GM21423 (cell line): ENCODE measurements around the gene UTP4.
"Not testable (repeated sequence)": the region's sequence is repeated elsewhere in the genome, so short reads cannot be mapped to it uniquely, and the experiment has no call there.

ENCODE experiments used
- ATAC-seq: cut with Tn5 transposase; IDR thresholded peaks from one replicate; pipeline ENCODE4 v1.9.1; 2021; ENCODE audit warnings: mild to moderate bottlenecking, moderate library complexity; ENCODE audit not compliant: unreplicated experiment

Gene UTP4

DNA sequence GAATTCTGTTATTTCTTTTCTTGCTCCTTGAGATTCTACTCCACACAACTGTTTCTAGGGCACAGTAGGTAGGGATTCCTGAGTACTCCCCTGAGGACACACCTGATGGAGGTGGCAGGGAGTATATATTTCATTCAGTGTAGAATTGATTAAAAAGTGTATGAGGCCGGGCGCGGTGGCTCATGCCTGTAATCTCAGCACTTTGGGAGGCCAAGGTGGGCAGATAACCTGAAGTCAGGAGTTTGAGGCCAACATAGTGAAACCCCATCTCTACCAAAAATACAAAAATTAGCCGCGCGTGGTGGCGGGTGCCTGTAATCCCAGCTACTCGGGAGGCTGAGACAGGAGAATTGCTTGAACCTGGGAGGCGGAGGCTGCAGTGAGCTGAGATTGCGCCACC is 5.6 kb upstream of the UTP4 start:
- ATAC-seq: not testable (repeated sequence)

DNA sequence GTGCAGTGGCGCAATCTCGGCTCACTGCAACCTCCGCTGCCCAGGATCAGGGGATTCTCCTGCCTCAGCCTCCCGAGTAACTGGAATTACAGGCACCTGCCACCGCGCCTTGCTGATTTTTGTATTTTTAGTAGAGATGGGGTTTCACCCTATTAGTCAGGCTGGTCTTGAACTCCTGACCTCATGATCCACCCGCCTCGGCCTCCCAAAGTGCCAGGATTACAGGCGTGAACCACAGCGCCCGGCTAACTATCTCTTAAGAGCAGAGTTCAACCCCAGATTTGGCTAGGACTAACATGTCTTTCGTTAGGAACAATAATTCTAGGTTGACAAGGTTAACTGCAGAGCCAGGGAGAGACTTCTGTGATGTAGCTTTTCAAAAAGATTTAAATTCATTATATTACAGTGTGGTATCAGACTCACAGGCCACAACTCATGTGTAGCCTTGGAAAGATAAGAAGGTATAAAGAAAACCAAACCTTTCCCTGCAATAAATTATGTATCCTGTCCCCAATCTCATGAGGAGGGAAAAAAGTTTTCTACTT is 4.4 kb upstream of the UTP4 start:
- no peak for ATAC-seq

DNA sequence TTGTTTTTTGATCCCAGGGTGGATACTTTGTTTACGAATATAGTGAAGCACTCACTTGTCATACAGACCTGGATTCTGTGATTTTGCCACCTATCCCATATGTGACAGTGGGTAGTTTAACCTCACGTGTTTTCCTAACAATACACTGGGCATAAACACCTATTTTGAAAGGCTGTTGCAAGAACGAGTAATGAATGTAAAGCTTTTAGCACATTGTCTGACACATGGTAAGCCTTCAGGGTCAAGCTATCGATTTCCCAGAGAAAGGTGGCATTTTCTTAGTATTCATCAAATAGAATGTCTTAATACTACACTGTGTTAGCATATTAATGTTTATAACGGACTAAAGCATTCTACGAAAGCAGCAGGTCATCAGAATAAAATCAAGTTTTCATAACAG is 2.0 kb upstream of the UTP4 start:
- no peak for ATAC-seq

DNA sequence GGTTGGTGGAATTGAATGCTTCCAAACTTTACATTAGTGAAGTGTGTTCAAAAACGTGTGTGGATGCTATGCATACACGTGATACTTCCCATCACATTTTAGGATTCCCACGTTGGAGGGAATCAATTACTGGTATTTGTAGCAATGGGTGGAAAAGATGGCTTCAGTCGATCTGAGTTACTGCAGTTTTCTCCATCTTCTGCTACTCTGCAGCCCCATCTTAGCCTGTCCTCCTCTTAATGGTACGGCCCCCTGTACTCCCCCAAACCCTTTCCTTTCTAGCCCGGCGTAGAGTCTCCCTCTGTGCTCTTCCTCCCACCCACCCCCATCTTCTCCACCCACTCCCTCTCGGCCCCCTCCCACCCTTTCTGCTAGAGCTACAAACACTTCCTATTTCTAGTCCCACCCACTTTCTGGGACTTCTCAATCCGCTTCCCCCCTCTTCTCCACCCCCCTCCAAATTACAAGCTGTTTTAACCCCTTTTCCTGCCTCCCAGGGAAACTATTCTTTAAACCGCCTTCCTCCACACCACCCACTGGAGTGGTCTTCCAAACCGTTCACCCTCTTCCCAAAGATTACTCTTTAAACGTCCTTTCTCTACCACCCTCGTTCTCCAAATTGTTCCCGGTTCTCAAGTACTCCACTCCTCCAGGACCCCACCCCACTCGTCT is 1.1 kb upstream of the UTP4 start:
- no peak for ATAC-seq

DNA sequence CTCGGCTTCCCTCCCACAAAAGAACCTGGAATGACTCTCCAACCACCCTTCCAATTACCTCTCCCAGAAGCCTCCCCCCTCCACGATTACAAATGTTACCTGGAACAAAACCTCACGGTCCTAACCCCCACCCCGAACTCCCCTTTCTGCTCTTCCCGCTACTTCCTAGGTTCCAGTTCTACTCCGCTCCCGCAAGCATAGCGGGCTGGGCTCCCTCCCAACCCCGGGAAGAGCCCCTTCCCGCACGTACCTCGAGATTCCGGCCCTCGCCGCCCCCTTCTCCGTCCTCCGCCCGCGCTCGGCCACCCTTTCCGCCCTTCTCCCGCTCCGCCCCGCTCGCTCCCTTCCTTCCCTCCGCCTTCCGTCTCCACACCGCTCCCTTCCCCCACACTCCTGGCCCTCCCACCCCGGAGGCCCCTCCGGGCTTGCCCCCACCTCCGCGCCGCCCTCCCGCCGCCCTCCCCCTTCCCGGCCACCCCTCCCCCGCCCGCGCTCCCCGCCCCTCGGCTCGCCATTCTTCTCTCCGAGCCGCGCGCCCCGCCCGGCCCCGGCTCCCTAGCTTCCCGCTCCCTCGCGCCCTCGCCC is 518 bp upstream of the UTP4 start:
- ATAC-seq: peak; percentile 52

DNA sequence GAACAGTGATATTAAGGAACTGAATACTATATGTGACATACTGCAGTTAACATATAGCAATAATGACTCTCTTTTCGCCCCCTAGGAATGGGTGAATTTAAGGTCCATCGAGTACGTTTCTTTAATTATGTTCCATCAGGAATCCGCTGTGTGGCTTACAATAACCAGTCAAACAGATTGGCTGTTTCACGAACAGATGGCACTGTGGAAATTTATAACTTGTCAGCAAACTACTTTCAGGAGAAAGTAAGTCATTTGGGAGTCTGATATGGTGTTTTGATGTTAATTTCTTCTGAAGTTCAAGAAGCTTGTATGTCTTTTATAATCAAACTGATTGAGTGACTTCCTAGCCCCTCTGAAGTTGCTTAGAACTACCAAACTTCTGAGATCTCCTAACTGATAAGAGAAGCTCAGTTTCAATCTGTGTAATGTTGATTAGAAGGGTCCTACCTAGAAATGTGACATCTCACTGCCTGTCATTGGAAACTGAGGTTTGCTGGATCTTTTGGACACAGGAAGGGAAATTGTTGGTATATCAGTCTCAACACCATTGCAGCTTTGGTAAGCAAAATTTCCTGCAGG is 1.0 kb downstream of the UTP4 start:
- no peak for ATAC-seq

DNA sequence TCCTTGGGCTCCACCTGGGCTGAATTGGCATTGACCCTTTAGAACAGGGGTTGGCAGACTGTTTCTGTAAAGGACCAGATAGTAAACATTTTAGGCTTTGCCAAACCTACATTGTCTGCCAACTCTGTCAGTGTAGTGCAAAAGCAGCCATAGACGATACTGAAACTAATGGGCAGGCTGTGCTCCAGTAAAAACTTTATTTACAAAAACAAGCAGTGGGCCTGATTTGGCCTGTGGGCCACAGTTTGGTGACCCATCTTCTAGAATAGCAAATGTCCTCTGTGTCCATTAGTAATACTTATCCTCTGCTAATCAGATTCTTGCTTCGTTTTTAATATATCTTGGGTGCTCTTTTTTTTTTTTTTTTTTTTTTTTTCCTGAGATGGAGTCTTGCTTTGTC is 6.2 kb downstream of the UTP4 start:
- ATAC-seq: no peak

DNA sequence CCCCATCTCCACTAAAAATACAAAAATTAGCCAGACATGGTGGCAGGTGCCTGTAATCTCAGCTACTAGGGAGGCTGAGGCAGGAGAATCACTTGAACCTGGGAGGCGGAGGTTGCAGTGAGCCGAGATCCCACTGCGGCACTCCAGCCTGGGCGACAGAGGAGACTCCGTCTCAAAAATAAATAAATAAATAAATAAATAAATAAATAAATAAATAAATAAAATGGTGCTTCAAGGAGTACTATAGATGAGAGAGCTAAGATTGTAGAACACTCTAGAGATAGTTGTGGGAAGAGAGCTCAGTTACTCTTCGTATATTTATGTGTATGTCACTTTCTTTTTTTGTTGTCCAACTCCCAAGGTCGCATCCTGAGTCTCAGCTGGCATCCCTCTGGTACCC is 7.0 kb downstream of the UTP4 start:
- ATAC-seq: not testable (repeated sequence)

DNA sequence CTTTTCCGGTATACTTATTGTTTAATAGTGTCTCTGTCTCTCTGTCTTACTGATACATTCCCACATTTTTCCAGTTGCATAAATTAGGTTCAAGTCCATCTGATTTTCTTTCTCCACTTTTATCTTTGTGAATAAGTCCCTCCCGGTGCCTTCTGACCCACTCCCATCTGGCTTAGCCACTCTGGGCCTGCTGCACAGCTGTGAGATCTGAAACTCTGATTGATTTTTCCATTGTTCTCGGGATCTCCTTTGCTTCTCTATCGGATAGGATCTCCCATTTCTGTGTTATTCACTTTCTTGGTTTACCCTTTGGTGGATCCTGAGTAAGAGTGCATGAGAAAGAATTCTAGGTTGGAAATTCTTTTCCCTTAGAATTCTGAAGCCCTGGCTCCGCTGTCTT is 8.6 kb downstream of the UTP4 start:
- no peak for ATAC-seq

DNA sequence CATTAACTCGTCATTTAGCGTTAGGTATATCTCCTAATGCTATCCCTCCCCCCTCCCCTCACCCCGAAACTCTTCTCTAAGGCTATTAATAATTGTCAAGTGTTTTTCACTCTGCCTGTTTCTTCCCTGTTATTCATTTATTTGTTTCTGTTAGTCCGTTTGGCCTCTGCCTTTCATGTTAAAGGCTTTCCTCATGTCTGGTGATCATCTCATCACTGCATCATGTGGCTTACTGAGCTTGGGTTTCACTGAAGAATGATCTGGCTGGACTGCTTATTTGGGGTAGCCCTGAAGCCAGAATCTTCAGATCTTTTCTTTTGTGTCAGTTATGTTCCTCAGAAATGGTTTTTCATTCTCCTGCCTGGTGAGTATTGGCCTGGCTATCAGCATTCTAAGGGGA is 9.5 kb downstream of the UTP4 start:
- no peak for ATAC-seq

DNA sequence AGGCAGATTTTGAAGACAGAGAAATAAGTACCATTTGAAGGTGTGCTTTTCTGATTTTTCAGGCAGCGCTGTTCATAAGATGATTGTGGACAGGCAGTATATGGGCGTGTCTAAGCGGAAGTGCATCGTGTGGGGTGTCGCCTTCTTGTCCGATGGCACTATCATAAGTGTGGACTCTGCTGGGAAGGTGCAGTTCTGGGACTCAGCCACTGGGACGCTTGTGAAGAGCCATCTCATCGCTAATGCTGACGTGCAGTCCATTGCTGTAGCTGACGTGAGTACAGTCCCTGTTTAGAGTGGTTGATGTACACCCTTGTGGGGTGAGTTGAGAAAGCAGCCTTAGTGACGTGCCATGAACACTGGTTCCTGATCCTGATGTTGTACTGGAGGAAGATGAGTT is 10.7 kb downstream of the UTP4 start:
- no peak for ATAC-seq

DNA sequence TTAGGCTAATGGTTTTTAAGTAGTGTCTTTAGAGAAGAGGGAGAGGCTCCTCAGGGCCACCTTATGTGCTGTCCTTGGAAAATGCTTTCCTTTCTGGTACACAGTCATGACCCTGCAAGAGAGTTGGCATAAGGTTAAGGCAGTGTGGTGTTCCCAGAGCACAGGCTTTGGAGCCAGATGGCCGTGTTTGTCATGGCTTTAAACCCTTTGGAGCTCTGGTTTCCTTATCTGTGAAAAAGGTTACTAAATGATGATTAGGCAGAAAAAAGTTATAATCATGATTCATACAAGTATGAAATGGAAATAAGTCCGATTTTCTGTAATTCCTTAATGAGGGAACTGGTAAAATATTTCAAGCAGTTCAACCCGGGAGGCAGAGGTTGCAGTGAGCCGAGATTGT is 13.2 kb downstream of the UTP4 start:
- no peak for ATAC-seq

DNA sequence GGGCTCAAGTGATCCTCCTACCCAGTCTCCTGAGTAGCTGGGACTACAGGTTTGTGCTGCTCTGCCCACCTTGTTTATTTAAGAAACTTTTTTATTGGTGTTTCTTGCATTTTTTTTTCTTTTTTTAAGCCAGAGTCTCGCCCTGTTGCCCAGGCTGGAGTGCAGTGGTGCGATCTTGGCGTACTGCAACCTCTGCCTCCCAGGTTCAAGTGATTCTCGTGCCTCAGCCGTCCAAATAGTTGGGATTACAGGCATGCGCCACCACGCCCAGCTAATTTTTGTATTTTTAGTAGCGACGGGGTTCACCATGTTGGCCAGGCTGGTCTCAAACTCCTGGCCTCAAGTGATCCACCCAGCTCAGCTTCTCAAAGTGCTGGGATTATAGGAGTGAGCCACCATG is 17.2 kb downstream of the UTP4 start:
- ATAC-seq: not testable (repeated sequence)

DNA sequence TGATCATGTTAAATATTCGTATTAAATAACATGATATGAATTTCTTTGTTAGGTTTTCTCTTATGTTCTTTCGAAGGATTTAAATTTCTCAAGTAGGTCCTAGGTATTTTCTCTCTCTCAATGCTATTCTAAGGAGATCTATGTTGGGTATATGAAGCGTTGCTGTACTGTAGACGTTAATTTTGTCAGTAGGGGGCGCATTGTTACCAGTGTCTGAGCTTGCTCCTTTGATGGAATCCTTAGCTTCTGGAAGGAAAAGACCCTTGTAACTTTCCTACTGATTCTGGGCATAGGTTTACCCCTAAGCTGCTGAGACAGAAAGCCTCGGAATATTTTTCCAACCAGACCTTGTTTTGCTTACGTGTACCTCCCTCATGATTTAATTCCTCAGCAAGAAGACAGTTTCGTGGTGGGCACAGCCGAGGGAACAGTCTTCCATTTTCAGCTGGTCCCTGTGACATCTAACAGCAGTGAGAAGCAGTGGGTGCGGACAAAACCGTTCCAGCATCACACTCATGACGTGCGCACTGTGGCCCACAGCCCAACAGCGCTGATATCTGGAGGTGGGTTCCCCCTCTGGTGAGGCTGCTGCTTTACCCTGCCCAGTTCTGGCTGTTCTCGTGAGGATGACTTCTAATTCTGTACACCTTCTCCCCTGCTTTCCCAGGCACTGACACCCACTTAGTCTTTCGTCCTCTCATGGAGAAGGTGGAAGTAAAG is 17.9 kb downstream of the UTP4 start:
- ATAC-seq: no peak

DNA sequence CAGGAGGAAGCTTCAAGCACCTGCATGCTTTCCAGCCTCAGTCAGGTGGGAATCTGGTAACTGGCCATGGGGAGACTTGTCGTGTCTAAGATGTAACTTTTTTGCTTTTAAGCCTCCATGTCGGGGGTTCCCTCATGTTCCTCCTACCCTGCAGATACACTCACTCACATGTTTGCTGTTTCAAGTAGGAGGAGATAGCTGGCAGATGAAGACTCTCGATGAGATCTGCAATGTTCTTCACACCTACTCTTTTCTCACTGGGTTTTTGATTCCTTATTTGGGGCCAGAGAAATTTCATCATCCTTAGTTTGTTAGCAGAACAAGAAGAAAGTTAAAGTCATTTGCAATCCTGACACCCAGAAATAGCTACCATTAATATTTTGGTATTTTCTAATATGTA is 24.7 kb downstream of the UTP4 start:
- ATAC-seq: no peak

DNA sequence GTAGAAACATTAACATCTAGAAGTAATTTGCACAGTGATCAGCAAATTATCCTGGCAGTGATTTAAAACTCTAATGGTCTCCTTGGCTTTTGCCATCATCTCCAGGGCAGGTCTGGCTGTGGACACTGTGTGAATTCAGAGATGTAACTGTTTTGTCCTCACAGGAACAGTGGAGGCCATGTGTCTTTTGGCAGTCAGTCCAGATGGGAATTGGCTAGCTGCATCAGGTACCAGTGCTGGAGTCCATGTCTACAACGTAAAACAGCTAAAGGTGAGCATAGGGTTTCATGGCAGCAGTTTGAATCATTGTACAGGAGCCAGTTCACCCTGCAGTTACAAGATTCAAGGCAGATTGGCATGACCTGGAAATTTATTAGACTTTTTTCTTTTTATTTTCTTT is 27.7 kb downstream of the UTP4 start:
- no peak for ATAC-seq

DNA sequence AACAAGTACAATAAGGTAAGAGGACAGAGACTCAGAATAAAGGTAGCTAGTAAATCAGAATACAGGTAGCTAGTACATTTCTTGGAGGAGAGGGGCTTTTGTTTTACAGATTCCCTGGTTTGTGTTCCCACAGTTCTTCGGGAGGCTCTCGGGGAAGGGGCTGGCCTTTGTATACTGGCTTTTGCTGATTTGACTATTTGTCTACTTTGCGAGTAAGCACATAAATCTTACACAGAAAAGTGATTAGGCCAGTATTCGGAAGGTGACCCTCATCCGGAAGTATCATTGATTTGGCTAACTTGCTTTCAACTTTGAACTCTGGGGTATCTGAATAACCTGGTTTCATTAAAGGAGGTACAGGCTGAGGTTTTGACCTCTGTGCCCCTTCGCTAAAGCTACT is 33.1 kb downstream of the UTP4 start:
- no peak for ATAC-seq

DNA sequence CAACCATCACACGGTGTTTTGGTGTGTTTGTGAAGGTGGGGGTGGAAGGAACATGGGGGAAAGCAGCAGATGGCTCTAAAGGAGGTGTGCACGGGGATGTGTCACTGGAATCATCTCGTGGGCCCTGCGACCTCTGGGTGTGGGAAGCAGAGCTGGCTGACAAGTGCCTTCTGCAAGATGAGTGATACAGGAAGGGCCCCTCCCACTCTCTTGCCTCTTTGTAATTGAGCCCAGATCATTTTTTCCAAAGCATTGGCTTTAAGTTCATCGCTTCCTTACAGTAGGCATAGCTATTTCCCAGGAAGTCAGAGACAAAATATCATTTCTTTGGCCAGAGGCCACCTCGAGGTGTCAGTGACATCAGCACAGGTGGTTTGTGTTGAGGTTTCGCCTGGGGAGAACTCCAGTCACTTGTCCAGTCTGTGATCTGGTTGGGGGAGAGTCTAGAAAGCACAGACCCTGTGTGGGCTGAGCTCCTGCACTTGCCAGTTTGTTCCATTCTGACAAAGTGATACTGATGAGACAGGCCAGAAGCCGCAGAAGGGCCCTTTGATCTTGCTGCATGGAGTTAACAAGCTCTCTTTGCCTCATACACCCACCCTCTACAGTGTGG is 33.9 kb downstream of the UTP4 start:
- ATAC-seq: no peak

DNA sequence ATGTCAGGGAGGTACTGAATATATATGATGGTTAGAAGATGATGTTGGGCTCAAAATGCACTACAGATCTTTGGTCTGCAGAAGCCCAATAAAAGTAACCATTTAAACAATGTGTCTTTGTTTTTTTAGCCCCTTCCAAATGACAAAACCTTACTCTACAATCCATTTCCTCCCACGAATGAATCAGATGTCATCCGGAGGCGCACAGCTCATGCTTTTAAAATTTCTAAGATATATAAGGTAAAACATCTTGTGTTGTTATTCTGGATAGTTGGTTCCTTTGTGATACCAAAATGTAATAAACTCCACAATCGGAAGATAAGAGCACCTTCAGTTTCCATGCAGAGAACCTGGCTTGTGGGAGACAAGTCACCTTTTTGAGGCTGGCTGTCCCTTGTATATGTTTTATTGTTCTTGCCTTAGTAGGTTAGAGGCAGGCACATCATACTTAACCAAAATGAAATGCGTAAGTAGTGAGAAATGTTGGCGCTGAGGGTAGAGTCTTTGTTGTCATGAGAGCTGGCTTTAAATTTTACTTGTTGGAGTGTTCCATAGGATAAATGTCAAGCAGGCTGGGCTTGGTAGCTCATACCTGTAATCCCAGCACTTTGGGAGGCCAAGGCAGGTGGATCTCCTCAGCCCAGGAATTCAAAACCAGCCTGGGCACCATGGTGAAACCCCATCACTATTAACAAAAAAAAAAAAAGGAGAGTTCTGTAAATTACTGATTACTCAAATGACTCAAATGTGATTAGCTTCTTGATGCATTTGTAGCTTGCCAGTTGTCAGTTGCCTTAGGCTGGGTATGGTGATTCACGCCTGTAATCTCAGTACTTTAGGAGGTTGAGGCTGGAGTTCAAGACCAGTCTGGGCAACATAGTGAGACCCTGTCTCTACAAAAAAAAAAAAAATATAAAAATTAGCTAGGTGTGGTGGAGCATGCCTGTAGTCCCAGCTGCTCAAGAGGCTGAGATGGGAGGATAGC is 34.8 kb downstream of the UTP4 start:
- ATAC-seq: no peak

DNA sequence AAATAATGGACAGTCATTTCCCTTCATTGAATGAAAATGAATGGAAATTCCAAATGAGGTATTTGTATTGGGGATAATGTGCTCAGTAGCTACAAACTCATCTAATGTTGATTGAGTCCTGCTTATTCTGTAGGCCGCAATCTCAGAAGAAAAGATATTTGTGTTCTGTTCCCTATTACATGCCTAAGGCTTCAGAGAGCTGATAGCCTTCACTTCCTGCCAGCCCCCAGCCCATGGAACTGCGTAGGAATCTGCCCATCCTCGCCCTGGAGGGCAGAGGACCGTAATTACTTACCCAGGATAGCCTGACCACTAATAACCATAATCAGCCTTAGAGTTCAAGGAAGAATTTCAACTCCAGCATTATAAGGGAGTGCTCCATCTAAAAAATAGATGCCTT is 36.6 kb downstream of the UTP4 start:
- no peak for ATAC-seq
